IMR-90 (cell line): Measurements from ENCODE around the gene GMNC. TPM values are rescaled to one million over a fixed set of nuclear protein-coding genes. Genes with fewer than 3 reads are reported as not detected.

Experiments used
- ATAC-seq: fragments of 200-7000 bp; cut with Tn5 transposase; 2 replicates; pipeline ENCODE4 v1.9.1; 2020; ENCODE audit warnings: low read depth, mild to moderate bottlenecking, moderate library complexity
- BruUV-seq: library from RNA; stranded (reverse); fragments of 400-500 nt; replicated peaks from 2 replicates; lab custom pipeline; 2021; lab: Mats Ljungman, UMichigan
- CTCF ChIA-PET: fragments of 300-600 bp; formaldehyde crosslinking; extraction: SDS; loops from one replicate; lab custom pipeline; 2021; ENCODE audit warnings: antibody characterized with exemption; lab: Yijun Ruan, JAX
- POLR2A ChIA-PET: fragments of 300-600 bp; sonication (Branson Sonifier 250); formaldehyde crosslinking; loops from one replicate; lab custom pipeline; 2022; ENCODE audit warnings: antibody characterized with exemption; ENCODE audit not compliant: unreplicated experiment; lab: Charles Lee
- DNase-seq: peaks from one replicate; pipeline ENCODE4 v3.0.0; 2013
- H2AFZ ChIP-seq: replicated peaks from 2 replicates; pipeline ENCODE3; 2013; ENCODE audit warnings: low read length, mild to moderate bottlenecking; ENCODE audit not compliant: poor library complexity
- H2AK5ac ChIP-seq: 2 replicates; pipeline ENCODE4 v1.6.1; 2013; ENCODE audit warnings: low read depth, low read length, inconsistent platforms
- H2AK9ac ChIP-seq: replicated peaks from 2 replicates; pipeline ENCODE3; 2013; ENCODE audit warnings: mild to moderate bottlenecking, low read depth, low read length, moderate library complexity; ENCODE audit not compliant: poor library complexity
- H2BK120ac ChIP-seq: 2 replicates; pipeline ENCODE4 v1.6.1; 2013; ENCODE audit warnings: low read depth, low read length, inconsistent platforms
- H2BK15ac ChIP-seq: 3 replicates; pipeline ENCODE4 v1.6.1; 2013; ENCODE audit warnings: low read depth, low read length, inconsistent platforms
- H2BK20ac ChIP-seq: 2 replicates; pipeline ENCODE4 v1.6.1; 2013; ENCODE audit warnings: low read depth, mild to moderate bottlenecking, inconsistent platforms, low read length, moderate library complexity
- H2BK5ac ChIP-seq: 2 replicates; pipeline ENCODE4 v1.6.1; 2013; ENCODE audit warnings: mild to moderate bottlenecking, low read depth, low read length, inconsistent platforms; ENCODE audit not compliant: poor library complexity, severe bottlenecking
- H3K14ac ChIP-seq: replicated peaks from 2 replicates; pipeline ENCODE4 v1.6.1; 2013; ENCODE audit warnings: low read depth, low read length, inconsistent platforms
- H3K18ac ChIP-seq: 2 replicates; pipeline ENCODE4 v1.6.1; 2013; ENCODE audit warnings: low read depth, low read length, control low read depth
- H3K23ac ChIP-seq: 2 replicates; pipeline ENCODE4 v1.6.1; 2013; ENCODE audit warnings: low read depth, low read length, inconsistent platforms
- H3K27ac ChIP-seq: 2 replicates; pipeline ENCODE4 v1.5.1; 2013; ENCODE audit warnings: mild to moderate bottlenecking, control low read depth, low read length; ENCODE audit not compliant: insufficient read depth
- H3K27me3 ChIP-seq: 2 replicates; pipeline ENCODE4 v1.6.1; 2013; ENCODE audit warnings: low read length; ENCODE audit not compliant: control insufficient read depth, insufficient read depth
- H3K36me3 ChIP-seq: 2 replicates; pipeline ENCODE4 v1.6.1; 2013; ENCODE audit warnings: low read length, mixed read lengths; ENCODE audit not compliant: control insufficient read depth, insufficient read depth
- H3K4ac ChIP-seq: 2 replicates; pipeline ENCODE4 v1.6.1; 2013; ENCODE audit warnings: low read depth, low read length, inconsistent platforms
- H3K4me1 ChIP-seq: 2 replicates; pipeline ENCODE4 v1.6.1; 2013; ENCODE audit warnings: low read length, mixed read lengths; ENCODE audit not compliant: control insufficient read depth, insufficient read depth
- H3K4me2 ChIP-seq: 2 replicates; pipeline ENCODE4 v1.6.1; 2013; ENCODE audit warnings: low read depth, mild to moderate bottlenecking, control low read depth, low read length, moderate library complexity
- H3K4me3 ChIP-seq: 2 replicates; pipeline ENCODE4 v1.5.1; 2013; ENCODE audit warnings: low read depth, mild to moderate bottlenecking, control low read depth, low read length, moderate library complexity; ENCODE audit not compliant: insufficient read depth
- H3K56ac ChIP-seq: 2 replicates; pipeline ENCODE4 v1.6.1; 2013; ENCODE audit warnings: low read length, inconsistent platforms; ENCODE audit not compliant: insufficient read depth; ENCODE audit errors: extremely low read depth
- H3K79me1 ChIP-seq, 2 experiments: 2 replicates each; pipeline ENCODE4 v1.6.1; 2013; ENCODE audit warnings: low read length in 2 of 2, inconsistent platforms in 1 of 2, low read depth in 1 of 2
- H3K9ac ChIP-seq: 2 replicates; pipeline ENCODE4 v1.6.1; 2013; ENCODE audit warnings: low read depth, low read length, control low read depth
- H3K9me1 ChIP-seq: 2 replicates; pipeline ENCODE4 v1.6.1; 2013; ENCODE audit warnings: low read length, inconsistent platforms; ENCODE audit not compliant: insufficient read depth
- H3K9me3 ChIP-seq: 2 replicates; pipeline ENCODE4 v1.6.1; 2013; ENCODE audit warnings: low read length; ENCODE audit not compliant: control insufficient read depth, insufficient read depth
- H4K20me1 ChIP-seq: 2 replicates; pipeline ENCODE4 v1.6.1; 2013; ENCODE audit warnings: low read length, inconsistent platforms; ENCODE audit not compliant: insufficient read depth
- H4K5ac ChIP-seq: 2 replicates; pipeline ENCODE4 v1.6.1; 2013; ENCODE audit warnings: mild to moderate bottlenecking, low read depth, low read length, control low read depth
- H4K8ac ChIP-seq, 2 experiments: 2 replicates each; pipeline ENCODE4 v1.6.1; 2013; ENCODE audit warnings: low read depth in 2 of 2, low read length in 2 of 2, control low read depth in 1 of 2, inconsistent platforms in 1 of 2
- H4K91ac ChIP-seq: 2 replicates; pipeline ENCODE4 v1.6.1; 2013; ENCODE audit warnings: low read depth, low read length, inconsistent platforms; ENCODE audit not compliant: insufficient read depth
- CTCF ChIP-seq: conservative IDR thresholded peaks from 2 replicates; pipeline ENCODE4 v1.5.1; 2012; ENCODE audit warnings: mild to moderate bottlenecking, low read depth, low read length, improper control_type of control experiment
- ELK1 ChIP-seq: fragments of 150-350 bp; IDR thresholded peaks from 2 replicates; pipeline ENCODE4 v1.6.1; 2016; ENCODE audit warnings: low read depth, mild to moderate bottlenecking, low read length, moderate library complexity, borderline replicate concordance
- MAFK ChIP-seq: IDR thresholded peaks from 2 replicates; pipeline ENCODE4 v1.6.1; 2012; ENCODE audit warnings: low read depth, low read length, improper control_type of control experiment
- MAZ ChIP-seq: IDR thresholded peaks from 2 replicates; pipeline ENCODE4 v1.6.1; 2012; ENCODE audit warnings: low read depth, mild to moderate bottlenecking, low read length, improper control_type of control experiment, moderate library complexity, borderline replicate concordance
- MXI1 ChIP-seq: IDR thresholded peaks from 2 replicates; pipeline ENCODE4 v1.6.1; 2012; ENCODE audit warnings: low read depth, mild to moderate bottlenecking, low read length, moderate library complexity, borderline replicate concordance
- NFE2L2 ChIP-seq: fragments of 150-350 bp; IDR thresholded peaks from 2 replicates; pipeline ENCODE4 v1.6.1; 2016; ENCODE audit warnings: low read depth, mild to moderate bottlenecking, low read length
- RFX5 ChIP-seq: IDR thresholded peaks from 2 replicates; pipeline ENCODE4 v1.8.0; 2012; ENCODE audit warnings: low read depth, mild to moderate bottlenecking, low read length, moderate library complexity
- SMC3 ChIP-seq: fragments of 150-350 bp; IDR thresholded peaks from 2 replicates; pipeline ENCODE4 v1.6.1; 2016; ENCODE audit warnings: low read depth, mild to moderate bottlenecking, antibody characterized with exemption, low read length, moderate library complexity
- WGBS, 2 experiments: methylation state at CpG; one replicate each; pipeline versions ENCODE4 v1.1.5 to v1.1.7; 2013; ENCODE audit warnings: missing lambda C conversion rate in 2 of 2; ENCODE audit not compliant: insufficient read length in 1 of 2; ENCODE audit errors: extremely low coverage in 2 of 2; 5-methylcytosine and 5-hydroxymethylcytosine counted together
- dilution Hi-C: fragments of 300-500 bp; cut with HindIII; formaldehyde crosslinking; loops from one replicate; pipeline ENCODE4 v1.14.3; 2018; ENCODE audit warnings: low sequenced_read_pairs; ENCODE audit not compliant: unreplicated experiment
- in situ Hi-C: fragments of 300-500 bp; cut with MboI; formaldehyde crosslinking; loops from 3 replicates; pipeline ENCODE4 v1.14.3; 2019; ENCODE audit warnings: low sequenced_read_pairs, inconsistent platforms, mixed read lengths
- intact Hi-C: fragments of 100-400 bp; cut with micrococcal nuclease; formaldehyde crosslinking; loops from 2 replicates; pipeline ENCODE4 v1.10.0; 2022
- polyA plus RNA-seq, 3 experiments: library from polyadenylated mRNA; depleted of rRNA; stranded (reverse); fragments of >200 nt; gene quantifications; 2 replicates each; pipeline ENCODE4 v1.2.3, GENCODE V29; 2012; ENCODE audit warnings: low replicate concordance in 1 of 3
- total RNA-seq: library from RNA; depleted of rRNA; stranded (reverse); fragments of >200 nt; gene quantifications from 2 replicates; pipeline ENCODE4 v1.2.3, GENCODE V29; 2012

GMNC gene
- total and polyA plus RNA-seq, 2 of the 4 experiments (the other 2 are of a cell fraction), result 0.15 to 0.18 TPM

DNA sequence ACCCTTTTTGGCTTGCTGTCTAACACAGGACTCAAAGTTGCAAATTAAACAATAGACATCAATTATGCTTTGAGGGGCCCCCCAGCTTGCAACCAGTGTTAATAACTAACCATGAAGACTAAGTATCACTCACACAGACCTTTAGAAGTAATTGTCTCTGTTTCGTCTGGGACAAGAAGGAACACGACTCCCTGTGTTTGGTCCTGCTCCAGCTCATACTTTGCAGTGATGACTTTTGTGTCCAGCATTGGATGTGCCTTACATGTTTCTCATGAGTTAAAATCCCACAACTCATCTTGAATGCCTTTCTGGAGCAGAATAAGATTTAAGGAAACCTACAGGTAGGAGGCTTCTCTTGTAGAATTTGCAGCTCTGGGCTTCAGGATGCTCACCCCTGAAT lies 53.1 kb downstream of the GMNC start:
- Histone ChIP-seq H2AK9ac (no peak overlapping the region), H2BK20ac (no peak overlapping the region), H3K56ac (no peak overlapping the region), H3K36me3 (no peaks in the 10 kb centered on the region), H3K27ac (no peak overlapping the region), H4K20me1 (no peaks in the 10 kb centered on the region), H2AK5ac (no peak overlapping the region), H3K9me3 (no peaks in the 10 kb centered on the region), H3K4me1 (no peaks in the 10 kb centered on the region), H4K91ac (no peak overlapping the region), H2BK120ac (no peak overlapping the region), H2BK5ac (no peak overlapping the region), H3K9me1 (no peaks in the 10 kb centered on the region), H3K23ac (no peak overlapping the region), H4K5ac (no peak overlapping the region), H3K4ac (no peak overlapping the region), H3K79me1 (no peaks in the 10 kb centered on the region), H3K4me3 (no peak overlapping the region), H2BK15ac (no peak overlapping the region), H3K9ac (no peak overlapping the region), H2AFZ (no peak overlapping the region), H3K27me3 (peaks cover 2% of the 10 kb centered on the region; the same call in 1 of the 2 replicates), H3K4me2 (no peak overlapping the region), H4K8ac (no peak overlapping the region), H3K18ac (no peak overlapping the region), H3K14ac (no peak overlapping the region)
- WGBS, 2 experiments, result no CpG with 5 or more reads among the region's 2 CpGs
- ChIA-PET CTCF (interaction anchor here (1.4 kb wide), 1 partner anchor 241 kb away, joined by 3 read pairs; no protein-coding TSS in a partner anchor), POLR2A (no interaction called here)
- dilution Hi-C loops (no loop called here), in situ Hi-C loops (loop anchor here (25.0 kb wide), 1 partner anchor 1628 kb away; no protein-coding TSS in a partner anchor), intact Hi-C loops (no loop called here)
- no TSS peak for BruUV-seq
- no peak for DNase-seq
- ATAC-seq, result no peak
- TF ChIP-seq SMC3, result no peak
- no peak for TF ChIP-seq RFX5
- no peak for TF ChIP-seq MXI1
- no peak for TF ChIP-seq ELK1
- TF ChIP-seq NFE2L2, result no peak
- no peak for TF ChIP-seq MAZ
- no peak for TF ChIP-seq MAFK
- TF ChIP-seq CTCF, result no peak
